ENCODE data around the gene RPL19.

Gene RPL19

DNA sequence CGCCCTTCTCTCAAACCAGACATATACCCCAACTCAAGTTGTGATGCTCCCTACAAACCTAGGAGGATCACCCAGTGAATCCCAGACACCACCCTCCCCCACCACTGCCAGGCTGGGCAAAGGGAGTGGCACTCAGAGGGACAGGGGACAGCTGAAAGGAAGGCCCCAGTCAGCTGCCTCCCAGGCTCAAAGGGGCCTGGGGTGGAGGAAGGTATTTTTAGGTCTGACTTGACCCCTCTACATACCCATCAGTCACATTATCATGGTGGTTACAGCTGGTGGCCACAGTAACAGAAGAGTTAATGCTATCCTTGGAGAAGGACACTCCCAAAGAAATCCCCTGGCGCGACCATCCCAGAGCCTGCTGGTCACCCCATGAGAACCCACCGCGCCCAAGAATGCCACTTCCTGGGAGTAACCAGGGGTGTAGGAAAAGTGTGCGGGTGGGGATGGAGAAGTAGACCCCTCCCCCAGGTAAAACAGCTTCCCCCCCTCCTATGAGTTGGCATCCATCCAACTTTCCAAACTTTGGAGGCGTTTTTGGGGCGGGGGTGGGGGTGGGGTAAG lies 3.8 kb upstream of the RPL19 start:
- H3K9ac ChIP-seq (ENCODE audit: low read length in 5 of 5) = no peak overlapping the region
- H3K36me3 ChIP-seq (ENCODE audit: control insufficient read depth in 5 of 5, insufficient read depth in 5 of 5, low read length in 5 of 5) = peaks cover 0 to 20% (median 13%) of the 10 kb centered on the region in 5 donors
- H3K27me3 ChIP-seq (ENCODE audit: control insufficient read depth in 5 of 5, insufficient read depth in 4 of 5, low read length in 5 of 5) = peaks cover 0 to 2% (median 0%) of the 10 kb centered on the region in 5 donors
- peaks cover 9 to 55% (median 47%) of the 10 kb centered on the region in 5 donors for H3K4me1 ChIP-seq (ENCODE audit: control insufficient read depth in 5 of 5, insufficient read depth in 5 of 5, low read length in 5 of 5)
- H3K27ac ChIP-seq (ENCODE audit: low read depth, low read length) = peak overlapping the region; percentile 41
- H3K4me3 ChIP-seq (ENCODE audit: low read depth in 1 of 5, low read length in 5 of 5) = peak overlapping the region in 4 of 5 donors; percentile 4 to 76 (median 70)
- no peaks in the 10 kb centered on the region for H3K9me3 ChIP-seq (ENCODE audit: control insufficient read depth in 5 of 5, low read length in 5 of 5)

- Histone ChIP-seq H3K27ac (ENCODE audit: low read depth, low read length) (no peak overlapping the region), H3K27me3 (ENCODE audit: control insufficient read depth in 5 of 5, insufficient read depth in 4 of 5, low read length in 5 of 5) (peaks cover 0 to 2% (median 0%) of the 10 kb centered on the region in 5 donors), H3K4me3 (ENCODE audit: low read depth in 1 of 5, low read length in 5 of 5) (peak overlapping the region in 4 of 5 donors; percentile 68 to 76 (median 70)), H3K36me3 (ENCODE audit: control insufficient read depth in 5 of 5, insufficient read depth in 5 of 5, low read length in 5 of 5) (peaks cover 0 to 19% (median 13%) of the 10 kb centered on the region in 5 donors), H3K9me3 (ENCODE audit: control insufficient read depth in 5 of 5, low read length in 5 of 5) (no peaks in the 10 kb centered on the region), H3K4me1 (ENCODE audit: control insufficient read depth in 5 of 5, insufficient read depth in 5 of 5, low read length in 5 of 5) (peaks cover 9 to 59% (median 52%) of the 10 kb centered on the region in 5 donors), H3K9ac (ENCODE audit: low read length in 5 of 5) (peak overlapping the region in 4 of 5 donors; percentile 48 to 78 (median 70))
Measured at GRCh38 chr17:39196808-39197291, 3.2 kb upstream of the RPL19 start.

DNA sequence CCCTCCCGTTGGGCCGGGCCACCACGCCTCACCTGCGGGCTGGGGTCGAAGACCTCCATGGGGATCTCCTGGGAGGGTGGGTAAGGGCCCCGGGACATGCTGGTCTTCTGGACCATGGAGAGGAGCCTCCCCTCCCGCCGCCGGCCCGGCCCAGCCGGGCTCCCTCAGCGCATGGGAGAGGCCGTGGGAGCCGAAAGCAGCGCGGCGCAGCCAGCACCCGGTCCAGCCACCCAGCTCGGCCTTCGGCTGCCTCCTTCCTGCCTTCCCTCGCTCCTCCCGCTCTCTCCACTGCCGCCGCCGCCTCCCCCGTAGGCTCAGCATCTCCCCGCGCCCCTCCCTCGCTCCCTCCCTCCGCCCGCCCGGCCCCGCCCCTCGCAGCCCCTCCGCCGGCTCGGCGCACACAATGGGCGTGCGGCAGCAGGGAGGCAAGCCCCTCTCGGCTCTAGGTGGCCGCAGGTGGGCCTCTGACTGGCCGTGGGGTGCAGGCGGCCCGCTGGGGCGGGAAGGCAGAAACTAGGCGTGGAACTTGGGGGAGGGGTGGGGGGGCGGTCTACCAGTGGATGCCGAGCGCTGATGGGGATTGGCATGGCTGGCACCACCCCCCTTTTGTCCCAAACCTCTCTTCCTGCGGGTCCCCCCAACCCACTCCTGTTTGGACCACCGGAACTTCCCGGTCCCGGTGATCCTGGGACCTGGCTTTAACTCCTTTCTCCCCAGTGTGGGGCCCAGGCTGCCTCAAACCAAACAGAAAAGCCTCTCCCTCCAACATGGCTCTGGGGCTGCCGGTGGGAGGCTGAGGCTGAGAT lies 2.5 kb upstream of the RPL19 start, which contains the start of gene CACNB1:
Gene CACNB1 (minus strand): TSS at position 290 of the 806 bp plus-strand sequence. CDS start 174 bp downstream, at position 116.
- peaks cover 9 to 65% (median 54%) of the 10 kb centered on the region in 5 donors for H3K4me1 ChIP-seq (ENCODE audit: control insufficient read depth in 5 of 5, insufficient read depth in 5 of 5, low read length in 5 of 5)
- peak within 1 kb of the TSS in 4 of 5 donors; percentile 48 to 78 (median 70) for H3K9ac ChIP-seq (ENCODE audit: low read length in 5 of 5)
- H3K27me3 ChIP-seq (ENCODE audit: control insufficient read depth in 5 of 5, insufficient read depth in 4 of 5, low read length in 5 of 5) = peaks cover 0 to 2% (median 0%) of the 10 kb centered on the region in 5 donors

GRCh38 chr17:39198186-39198566 lies 1.9 kb upstream of the RPL19 start:
- Histone ChIP-seq H3K4me3 (ENCODE audit: low read depth in 1 of 5, low read length in 5 of 5) (peak overlapping the region; percentile 45 to 76 (median 69)), H3K4me1 (ENCODE audit: control insufficient read depth in 5 of 5, insufficient read depth in 5 of 5, low read length in 5 of 5) (peaks cover 9 to 65% (median 54%) of the 10 kb centered on the region in 5 donors), H3K36me3 (ENCODE audit: control insufficient read depth in 5 of 5, insufficient read depth in 5 of 5, low read length in 5 of 5) (peaks cover 6 to 18% (median 17%) of the 10 kb centered on the region in 5 donors), H3K27me3 (ENCODE audit: control insufficient read depth in 5 of 5, insufficient read depth in 4 of 5, low read length in 5 of 5) (peaks cover 0 to 2% (median 0%) of the 10 kb centered on the region in 5 donors), H3K9ac (ENCODE audit: low read length in 5 of 5) (peak overlapping the region in 1 of 5 donors; percentile 76), H3K9me3 (ENCODE audit: control insufficient read depth in 5 of 5, low read length in 5 of 5) (no peaks in the 10 kb centered on the region), H3K27ac (ENCODE audit: low read depth, low read length) (peak overlapping the region; percentile 41)

More for the DNA sequence above, 2.5 kb upstream of the RPL19 start, which contains the start of gene CACNB1:
- H3K4me3 ChIP-seq (ENCODE audit: low read depth in 1 of 5, low read length in 5 of 5) = peak within 1 kb of the TSS; percentile 45 to 76 (median 69)
- peaks cover 3 to 19% (median 13%) of the 10 kb centered on the region in 5 donors for H3K36me3 ChIP-seq (ENCODE audit: control insufficient read depth in 5 of 5, insufficient read depth in 5 of 5, low read length in 5 of 5)
- H3K9me3 ChIP-seq (ENCODE audit: control insufficient read depth in 5 of 5, low read length in 5 of 5) = no peaks in the 10 kb centered on the region
- H3K27ac ChIP-seq (ENCODE audit: low read depth, low read length) = peak within 1 kb of the TSS; percentile 41

GRCh38 chr17:39199820-39200069 lies 338 bp upstream of the RPL19 start:
- peak overlapping the region; percentile 99 for H3K27ac ChIP-seq (ENCODE audit: low read depth, low read length)
- H3K9ac ChIP-seq (ENCODE audit: low read length in 5 of 5) = peak overlapping the region; percentile 98 to 100 (median 99)
- peak overlapping the region; percentile 76 to 98 (median 91) for H3K4me3 ChIP-seq (ENCODE audit: low read depth in 1 of 5, low read length in 5 of 5)
- H3K27me3 ChIP-seq (ENCODE audit: control insufficient read depth in 5 of 5, insufficient read depth in 4 of 5, low read length in 5 of 5) = peaks cover 0 to 2% (median 0%) of the 10 kb centered on the region in 5 donors
- H3K9me3 ChIP-seq (ENCODE audit: control insufficient read depth in 5 of 5, low read length in 5 of 5) = no peaks in the 10 kb centered on the region
- H3K36me3 ChIP-seq (ENCODE audit: control insufficient read depth in 5 of 5, insufficient read depth in 5 of 5, low read length in 5 of 5) = peaks cover 12 to 33% (median 31%) of the 10 kb centered on the region in 5 donors
- H3K4me1 ChIP-seq (ENCODE audit: control insufficient read depth in 5 of 5, insufficient read depth in 5 of 5, low read length in 5 of 5) = peaks cover 9 to 64% (median 52%) of the 10 kb centered on the region in 5 donors

DNA sequence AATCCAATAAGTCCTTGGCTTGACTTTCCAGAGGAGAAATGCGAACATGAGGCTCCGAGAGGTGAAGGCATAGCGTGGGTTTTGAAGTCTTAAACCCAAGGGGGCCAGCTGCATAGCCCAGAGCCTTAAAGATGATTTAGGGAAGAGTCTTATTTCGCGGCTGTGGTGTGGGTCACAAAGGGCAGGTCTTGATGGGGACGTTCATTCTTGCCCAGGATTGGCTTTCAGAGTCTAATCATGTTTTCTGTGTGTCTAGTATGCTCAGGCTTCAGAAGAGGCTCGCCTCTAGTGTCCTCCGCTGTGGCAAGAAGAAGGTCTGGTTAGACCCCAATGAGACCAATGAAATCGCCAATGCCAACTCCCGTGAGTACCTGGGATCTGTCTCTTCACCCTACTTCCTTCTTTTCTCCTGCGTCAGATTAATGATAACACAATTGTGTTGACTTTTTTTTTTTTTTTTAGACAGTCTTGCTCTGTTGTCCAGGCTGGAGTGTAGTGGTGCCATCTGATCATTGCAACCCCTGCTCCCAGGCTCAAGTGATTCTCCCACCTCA lies 951 bp downstream of the RPL19 start:
- H3K27ac ChIP-seq (ENCODE audit: low read depth, low read length) = peak overlapping the region; percentile 99
- H3K4me1 ChIP-seq (ENCODE audit: control insufficient read depth in 5 of 5, insufficient read depth in 5 of 5, low read length in 5 of 5) = peaks cover 7 to 51% (median 43%) of the 10 kb centered on the region in 5 donors
- H3K4me3 ChIP-seq (ENCODE audit: low read depth in 1 of 5, low read length in 5 of 5) = peak overlapping the region; percentile 84 to 98 (median 91)
- H3K9me3 ChIP-seq (ENCODE audit: control insufficient read depth in 5 of 5, low read length in 5 of 5) = no peaks in the 10 kb centered on the region
- H3K9ac ChIP-seq (ENCODE audit: low read length in 5 of 5) = peak overlapping the region; percentile 98 to 100 (median 99)
- H3K36me3 ChIP-seq (ENCODE audit: control insufficient read depth in 5 of 5, insufficient read depth in 5 of 5, low read length in 5 of 5) = peaks cover 15 to 42% (median 36%) of the 10 kb centered on the region in 5 donors
- peaks cover 0 to 2% (median 0%) of the 10 kb centered on the region in 5 donors for H3K27me3 ChIP-seq (ENCODE audit: control insufficient read depth in 5 of 5, insufficient read depth in 4 of 5, low read length in 5 of 5)

GRCh38 chr17:39204245-39204644 lies 4.2 kb downstream of the RPL19 start:
- Histone ChIP-seq H3K27me3 (ENCODE audit: control insufficient read depth in 5 of 5, insufficient read depth in 4 of 5, low read length in 5 of 5) (peaks cover 0 to 10% (median 5%) of the 10 kb centered on the region in 5 donors), H3K4me3 (ENCODE audit: low read depth in 1 of 5, low read length in 5 of 5) (no peak overlapping the region), H3K9ac (ENCODE audit: low read length in 5 of 5) (no peak overlapping the region), H3K4me1 (ENCODE audit: control insufficient read depth in 5 of 5, insufficient read depth in 5 of 5, low read length in 5 of 5) (peaks cover 6 to 36% (median 31%) of the 10 kb centered on the region in 5 donors), H3K9me3 (ENCODE audit: control insufficient read depth in 5 of 5, low read length in 5 of 5) (no peaks in the 10 kb centered on the region), H3K27ac (ENCODE audit: low read depth, low read length) (no peak overlapping the region), H3K36me3 (ENCODE audit: control insufficient read depth in 5 of 5, insufficient read depth in 5 of 5, low read length in 5 of 5) (peaks cover 15 to 42% (median 36%) of the 10 kb centered on the region in 5 donors)

GRCh38 chr17:39205112-39205526 lies 5.0 kb downstream of the RPL19 start:
- H3K27me3 ChIP-seq (ENCODE audit: control insufficient read depth in 5 of 5, insufficient read depth in 4 of 5, low read length in 5 of 5) = peaks cover 0 to 13% (median 5%) of the 10 kb centered on the region in 5 donors
- H3K4me1 ChIP-seq (ENCODE audit: control insufficient read depth in 5 of 5, insufficient read depth in 5 of 5, low read length in 5 of 5) = peaks cover 6 to 40% (median 34%) of the 10 kb centered on the region in 5 donors
- no peak overlapping the region for H3K27ac ChIP-seq (ENCODE audit: low read depth, low read length)
- no peak overlapping the region for H3K9ac ChIP-seq (ENCODE audit: low read length in 5 of 5)
- H3K36me3 ChIP-seq (ENCODE audit: control insufficient read depth in 5 of 5, insufficient read depth in 5 of 5, low read length in 5 of 5) = peaks cover 15 to 42% (median 36%) of the 10 kb centered on the region in 5 donors
- H3K4me3 ChIP-seq (ENCODE audit: low read depth in 1 of 5, low read length in 5 of 5) = no peak overlapping the region
- H3K9me3 ChIP-seq (ENCODE audit: control insufficient read depth in 5 of 5, low read length in 5 of 5) = no peaks in the 10 kb centered on the region

- Histone ChIP-seq H3K36me3 (ENCODE audit: control insufficient read depth in 5 of 5, insufficient read depth in 5 of 5, low read length in 5 of 5) (peaks cover 10 to 25% (median 21%) of the 10 kb centered on the region in 5 donors), H3K9me3 (ENCODE audit: control insufficient read depth in 5 of 5, low read length in 5 of 5) (no peaks in the 10 kb centered on the region), H3K4me3 (ENCODE audit: low read depth in 1 of 5, low read length in 5 of 5) (no peak overlapping the region), H3K4me1 (ENCODE audit: control insufficient read depth in 5 of 5, insufficient read depth in 5 of 5, low read length in 5 of 5) (peaks cover 2 to 35% (median 31%) of the 10 kb centered on the region in 5 donors), H3K9ac (ENCODE audit: low read length in 5 of 5) (no peak overlapping the region), H3K27me3 (ENCODE audit: control insufficient read depth in 5 of 5, insufficient read depth in 4 of 5, low read length in 5 of 5) (peaks cover 0 to 23% (median 10%) of the 10 kb centered on the region in 5 donors), H3K27ac (ENCODE audit: low read depth, low read length) (no peak overlapping the region)
Measured at GRCh38 chr17:39208136-39208535, 8.1 kb downstream of the RPL19 start.

Measured in subcutaneous abdominal adipose tissue (tissue), 5 donors.